Posterior cingulate gyrus (tissue), 11 donors: Measurements from ENCODE around the gene IQCF6.
"Not testable (repeated sequence)": the region's sequence is repeated elsewhere in the genome, so short reads cannot be mapped to it uniquely, and the experiment has no call there.

Experiments
- DNase-seq, 10 donors: peaks; one replicate each; pipeline versions ENCODE4 v3.0.0 to v3.0.0-alpha.2; 2020 to 2021; ENCODE audit warnings: mixed read lengths in 3 of 10
- intact Hi-C: fragments of 100-400 bp; cut with DNase I; formaldehyde crosslinking; loops from one replicate; pipeline ENCODE4 v1.15.1; 2023

Gene IQCF6

GRCh38 chr3:51779137-51779536, at the start of gene IQCF6:
Gene IQCF6 (minus strand): TSS chr3:51779237. CDS start chr3:51779224, 13 bp downstream.
- intact Hi-C loops, result no loop called here
- no peak for DNase-seq

- no peak for DNase-seq
- intact Hi-C loops, result no loop called here
Measured at GRCh38 chr3:51828297-51828696, 49.3 kb upstream of the IQCF6 start.

GRCh38 chr3:51819709-51820406, 40.8 kb upstream of the IQCF6 start:
- intact Hi-C loops, result no loop called here
- DNase-seq, result no peak

- no peak for DNase-seq
- intact Hi-C loops, result no loop called here
Measured at GRCh38 chr3:51819151-51819550, 40.1 kb upstream of the IQCF6 start.

- no peak for DNase-seq
- intact Hi-C loops, result no loop called here
Measured at GRCh38 chr3:51817375-51817774, 38.3 kb upstream of the IQCF6 start.

GRCh38 chr3:51816723-51817122, 37.7 kb upstream of the IQCF6 start:
- intact Hi-C loops, result no loop called here
- no peak for DNase-seq

- intact Hi-C loops, result no loop called here
- DNase-seq, result no peak
Measured at GRCh38 chr3:51815614-51816013, 36.6 kb upstream of the IQCF6 start.

GRCh38 chr3:51814034-51814433, 35.0 kb upstream of the IQCF6 start:
- intact Hi-C loops, result no loop called here

GRCh38 chr3:51813539-51813938, 34.5 kb upstream of the IQCF6 start:
- peak; percentile 19 to 92 (median 60) for DNase-seq
- intact Hi-C loops, result no loop called here

More at GRCh38 chr3:51814034-51814433, 35.0 kb upstream of the IQCF6 start:
- no peak for DNase-seq

- intact Hi-C loops, result no loop called here
- no peak for DNase-seq
Measured at GRCh38 chr3:51808934-51809333, 29.9 kb upstream of the IQCF6 start.

GRCh38 chr3:51802106-51802703, 23.2 kb upstream of the IQCF6 start:
- intact Hi-C loops, result no loop called here
- DNase-seq, result no peak

- intact Hi-C loops, result no loop called here
- DNase-seq, result no peak
Measured at GRCh38 chr3:51800750-51801125, 21.7 kb upstream of the IQCF6 start.

GRCh38 chr3:51799879-51800749, 21.1 kb upstream of the IQCF6 start:
- intact Hi-C loops, result loop anchor here (2.0 kb wide), 1 partner anchor 297 kb away; no protein-coding TSS in a partner anchor

GRCh38 chr3:51798411-51798963, 19.4 kb upstream of the IQCF6 start:
- intact Hi-C loops, result loop anchor here (2.0 kb wide), 1 partner anchor 296 kb away; no protein-coding TSS in a partner anchor
- peak in 1 of 10 donors; percentile 17 for DNase-seq

More at GRCh38 chr3:51799879-51800749, 21.1 kb upstream of the IQCF6 start:
- no peak for DNase-seq

- DNase-seq, result no peak
- intact Hi-C loops, result no loop called here
Measured at GRCh38 chr3:51796854-51797253, 17.8 kb upstream of the IQCF6 start.

GRCh38 chr3:51794206-51794605, 15.2 kb upstream of the IQCF6 start:
- no peak for DNase-seq
- intact Hi-C loops, result no loop called here

GRCh38 chr3:51792206-51792605, 13.2 kb upstream of the IQCF6 start:
- intact Hi-C loops, result no loop called here
- no peak for DNase-seq

- DNase-seq, result no peak
- intact Hi-C loops, result no loop called here
Measured at GRCh38 chr3:51789437-51789836, 10.4 kb upstream of the IQCF6 start.

- DNase-seq, intact Hi-C loops: not testable (repeated sequence)
Measured at GRCh38 chr3:51787576-51787975, 8.5 kb upstream of the IQCF6 start.

GRCh38 chr3:51786267-51786666, 7.2 kb upstream of the IQCF6 start:
- DNase-seq, result no peak
- intact Hi-C loops, result no loop called here

GRCh38 chr3:51778554-51778953, 483 bp downstream of the IQCF6 start:
- peak in 1 of 10 donors; percentile 63 for DNase-seq
- intact Hi-C loops, result no loop called here
